ENCODE results near the gene RERGL. TPM values are rescaled to one million over a fixed set of nuclear protein-coding genes. Genes with fewer than 3 reads are reported as not detected.
"Not testable (repeated sequence)": the region's sequence is repeated elsewhere in the genome, so short reads cannot be mapped to it uniquely, and the experiment has no call there.

Gene RERGL
- not detected in 2 replicates for total RNA-seq (2014; rRNA removed; shearing (Covaris generic))

- no peak for DNase-seq (ENCODE audit: low spot score)
Measured at GRCh38 chr12:18090093-18090492, at the start of gene RERGL. TSS of gene RERGL (minus strand) at chr12:18090193. CDS start at chr12:18090140, 53 bp downstream.

- DNase-seq (ENCODE audit: low spot score) = no peak
Measured at GRCh38 chr12:18139254-18139653, 49.3 kb upstream of the RERGL start.

- DNase-seq (ENCODE audit: low spot score) = no peak
Measured at GRCh38 chr12:18135509-18135908, 45.5 kb upstream of the RERGL start.

- no peak for DNase-seq (ENCODE audit: low spot score)
Measured at GRCh38 chr12:18135086-18135485, 45.1 kb upstream of the RERGL start.

GRCh38 chr12:18130851-18131250 is 40.9 kb upstream of the RERGL start:
- no peak for DNase-seq (ENCODE audit: low spot score)

GRCh38 chr12:18123707-18124106 is 33.7 kb upstream of the RERGL start:
- DNase-seq (ENCODE audit: low spot score) = no peak

- no peak for DNase-seq (ENCODE audit: low spot score)
Measured at GRCh38 chr12:18120899-18121298, 30.9 kb upstream of the RERGL start.

- DNase-seq (ENCODE audit: low spot score) = no peak
Measured at GRCh38 chr12:18108611-18109010, 18.6 kb upstream of the RERGL start.

GRCh38 chr12:18103624-18104023 is 13.6 kb upstream of the RERGL start:
- DNase-seq (ENCODE audit: low spot score) = no peak

- DNase-seq (ENCODE audit: low spot score) = no peak
Measured at GRCh38 chr12:18101043-18101442, 11.1 kb upstream of the RERGL start.

GRCh38 chr12:18084080-18084479 is 5.9 kb downstream of the RERGL start:
- DNase-seq (ENCODE audit: low spot score) = no peak

GRCh38 chr12:18079541-18080246 is 10.3 kb downstream of the RERGL start:
- DNase-seq (ENCODE audit: low spot score) = no peak

- no peak for DNase-seq (ENCODE audit: low spot score)
Measured at GRCh38 chr12:18074001-18074400, 16.0 kb downstream of the RERGL start.

- DNase-seq (ENCODE audit: low spot score) = no peak
Measured at GRCh38 chr12:18072723-18073122, 17.3 kb downstream of the RERGL start.

GRCh38 chr12:18071336-18071735 is 18.7 kb downstream of the RERGL start:
- DNase-seq (ENCODE audit: low spot score) = no peak

- DNase-seq (ENCODE audit: low spot score) = no peak
Measured at GRCh38 chr12:18068355-18068754, 21.6 kb downstream of the RERGL start.

- no peak for DNase-seq (ENCODE audit: low spot score)
Measured at GRCh38 chr12:18066666-18067065, 23.3 kb downstream of the RERGL start.

GRCh38 chr12:18062867-18063266 is 27.1 kb downstream of the RERGL start:
- not testable (repeated sequence) for DNase-seq (ENCODE audit: low spot score)

GRCh38 chr12:18057051-18057450 is 32.9 kb downstream of the RERGL start:
- no peak for DNase-seq (ENCODE audit: low spot score)

GRCh38 chr12:18054925-18055619 is 34.9 kb downstream of the RERGL start:
- DNase-seq (ENCODE audit: low spot score) = peak; percentile 62

- peak; percentile 57 for DNase-seq (ENCODE audit: low spot score)
Measured at GRCh38 chr12:18045446-18045992, 44.5 kb downstream of the RERGL start.

GRCh38 chr12:18040060-18040742 is 49.8 kb downstream of the RERGL start:
- not testable (repeated sequence) for DNase-seq (ENCODE audit: low spot score)

Measured in H4 (cell line).